H1 (cell line): Measurements from ENCODE around the gene FITM1. TPM values are rescaled to one million over a fixed set of nuclear protein-coding genes. Genes with fewer than 3 reads are reported as not detected.
A peak's percentile ranks its signal among the peaks of the same experiment; 100 is the strongest.

Experiments
- CTCF ChIA-PET: fragments of 300-600 bp; sonication (Branson Sonifier 250); formaldehyde crosslinking; loops from one replicate; lab custom pipeline; 2021; ENCODE audit not compliant: partially characterized antibody; lab: Charles Lee
- POLR2A ChIA-PET: fragments of 300-600 bp; sonication (Branson Sonifier 250); formaldehyde crosslinking; loops from one replicate; lab custom pipeline; 2021; ENCODE audit warnings: inconsistent platforms; ENCODE audit not compliant: partially characterized antibody; lab: Charles Lee
- DNase-seq, 2 experiments: peaks; one replicate each; pipeline versions ENCODE4 v3.0.0 to v3.0.0-alpha.2; 2010 to 2022; ENCODE audit warnings: low spot score in 2 of 2, low read depth in 1 of 2, mixed read lengths in 1 of 2
- FAIRE-seq: peaks from 2 replicates; lab custom pipeline; 2011; peaks lifted over from hg19 to GRCh38; lab: Jason Lieb, UNC
- H2AFZ ChIP-seq: 2 replicates; pipeline ENCODE4 v1.8.1; 2012; ENCODE audit warnings: low read length, inconsistent platforms
- H2AK5ac ChIP-seq: 2 replicates; pipeline ENCODE4 v1.6.1; 2013; ENCODE audit warnings: low read depth, low read length
- H2BK120ac ChIP-seq: replicated peaks from 2 replicates; pipeline ENCODE3; 2013; ENCODE audit warnings: low read depth, low read length, inconsistent platforms
- H2BK12ac ChIP-seq: 2 replicates; pipeline ENCODE4 v1.6.1; 2013; ENCODE audit warnings: low read depth, low read length
- H2BK15ac ChIP-seq: 2 replicates; pipeline ENCODE4 v1.6.1; 2013; ENCODE audit warnings: low read length
- H2BK20ac ChIP-seq: 2 replicates; pipeline ENCODE4 v1.6.1; 2013; ENCODE audit warnings: low read length
- H2BK5ac ChIP-seq: 2 replicates; pipeline ENCODE4 v1.6.1; 2013; ENCODE audit warnings: low read depth, low read length
- H3K14ac ChIP-seq: 2 replicates; pipeline ENCODE4 v1.6.1; 2013; ENCODE audit warnings: inconsistent platforms; ENCODE audit not compliant: insufficient read length
- H3K18ac ChIP-seq: 2 replicates; pipeline ENCODE4 v1.6.1; 2013; ENCODE audit warnings: low read length; ENCODE audit errors: extremely low read depth
- H3K23ac ChIP-seq: 2 replicates; pipeline ENCODE4 v1.6.1; 2013; ENCODE audit warnings: inconsistent platforms; ENCODE audit not compliant: insufficient read length
- H3K23me2 ChIP-seq: 2 replicates; pipeline ENCODE4 v1.6.1; 2013; ENCODE audit warnings: low read depth, low read length
- H3K27ac ChIP-seq: 2 replicates; pipeline ENCODE4 v1.6.1; 2011; ENCODE audit warnings: low read depth, low read length, inconsistent platforms
- H3K27me3 ChIP-seq, 4 experiments: replicated peaks in 1 of 4; 1 replicate in 1 of 4; 2 replicates in 3 of 4; pipeline versions ENCODE4 v1.6.1 to v1.8.1; 2011 to 2013; ENCODE audit warnings: low read length in 3 of 4, mild to moderate bottlenecking in 3 of 4, inconsistent platforms in 2 of 4, mixed read lengths in 2 of 4, moderate library complexity in 1 of 4; ENCODE audit not compliant: control insufficient read depth in 3 of 4, insufficient read depth in 3 of 4; ENCODE audit errors: extremely low read depth in 1 of 4
- H3K36me3 ChIP-seq, 4 experiments: 2 replicates each; pipeline versions ENCODE4 v1.6.1 to v1.8.1; 2011 to 2013; ENCODE audit warnings: mild to moderate bottlenecking in 4 of 4, low read length in 3 of 4, moderate library complexity in 2 of 4, control low read depth in 1 of 4, inconsistent platforms in 1 of 4; ENCODE audit not compliant: insufficient read depth in 4 of 4, control insufficient read depth in 2 of 4
- H3K4ac ChIP-seq: replicated peaks from 2 replicates; pipeline ENCODE3; 2013; ENCODE audit warnings: low read length, low read depth, mixed read lengths, inconsistent platforms; ENCODE audit not compliant: insufficient read length
- H3K4me1 ChIP-seq, 4 experiments: replicated peaks in 1 of 4; 1 replicate in 1 of 4; 2 replicates in 3 of 4; pipeline versions ENCODE4 v1.6.1 to v1.8.1; 2011 to 2013; ENCODE audit warnings: low read length in 3 of 4, inconsistent platforms in 2 of 4, mixed read lengths in 1 of 4; ENCODE audit not compliant: insufficient read depth in 4 of 4, control insufficient read depth in 3 of 4
- H3K4me2 ChIP-seq, 2 experiments: 2 replicates each; pipeline versions ENCODE4 v1.6.1 to v1.8.1; 2011 to 2013; ENCODE audit warnings: low read depth in 2 of 2, low read length in 2 of 2, control low read depth in 1 of 2, inconsistent platforms in 1 of 2, mild to moderate bottlenecking in 1 of 2; ENCODE audit not compliant: insufficient read depth in 1 of 2
- H3K4me3 ChIP-seq, 4 experiments: fragments of 200-600, 300-600 bp in 1 of 4; sonication (generic), shearing (Covaris generic), sonication (Bioruptor Twin) in 1 of 4; 2 replicates each; pipeline versions ENCODE4 v1.5.1 to v1.8.1; 2011 to 2016; ENCODE audit warnings: low read length in 4 of 4, low read depth in 3 of 4, control low read depth in 2 of 4, inconsistent platforms in 2 of 4, mild to moderate bottlenecking in 2 of 4, mixed read lengths in 1 of 4, moderate library complexity in 1 of 4; ENCODE audit not compliant: insufficient read depth in 2 of 4; ENCODE audit errors: extremely low read depth in 1 of 4
- H3K56ac ChIP-seq: replicated peaks from 2 replicates; pipeline ENCODE3; 2013; ENCODE audit warnings: low read depth, mild to moderate bottlenecking, mixed read lengths, low read length, inconsistent platforms; ENCODE audit not compliant: insufficient read length
- H3K79me1 ChIP-seq: 2 replicates; pipeline ENCODE4 v1.6.1; 2013; ENCODE audit warnings: low read depth, low read length, control low read depth
- H3K79me2 ChIP-seq, 2 experiments: 2 replicates each; pipeline versions ENCODE4 v1.6.1 to v1.8.1; 2012 to 2013; ENCODE audit warnings: low read length in 2 of 2, mild to moderate bottlenecking in 2 of 2, inconsistent platforms in 1 of 2; ENCODE audit not compliant: insufficient read depth in 2 of 2, control insufficient read depth in 1 of 2
- H3K9ac ChIP-seq, 4 experiments: replicated peaks in 1 of 4; 1 replicate in 1 of 4; 2 replicates in 3 of 4; pipeline versions ENCODE4 v1.6.1 to v1.8.1; 2011 to 2013; ENCODE audit warnings: low read depth in 3 of 4, low read length in 3 of 4, control low read depth in 2 of 4, mild to moderate bottlenecking in 2 of 4, moderate library complexity in 2 of 4, inconsistent platforms in 1 of 4; ENCODE audit errors: extremely low read depth in 1 of 4
- H3K9me3 ChIP-seq, 2 experiments: 2 replicates each; pipeline versions ENCODE4 v1.6.1 to v1.8.1; 2012 to 2013; ENCODE audit warnings: mild to moderate bottlenecking in 2 of 2, moderate library complexity in 2 of 2, control low read depth in 1 of 2, inconsistent platforms in 1 of 2, low read depth in 1 of 2, low read length in 1 of 2, mixed read lengths in 1 of 2; ENCODE audit not compliant: insufficient read depth in 2 of 2
- H4K20me1 ChIP-seq, 2 experiments: replicated peaks in 1 of 2; 2 replicates each; pipeline versions ENCODE3 to v1.8.1; 2011 to 2013; ENCODE audit warnings: inconsistent platforms in 2 of 2, low read length in 2 of 2, mild to moderate bottlenecking in 1 of 2; ENCODE audit not compliant: insufficient read depth in 2 of 2, control insufficient read depth in 1 of 2
- H4K5ac ChIP-seq: 2 replicates; pipeline ENCODE4 v1.6.1; 2013; ENCODE audit warnings: low read length, low read depth, mixed read lengths, inconsistent platforms; ENCODE audit not compliant: insufficient read length
- H4K8ac ChIP-seq: 2 replicates; pipeline ENCODE4 v1.8.0; 2013; ENCODE audit warnings: mild to moderate bottlenecking, moderate library complexity, low read length, inconsistent platforms; ENCODE audit not compliant: insufficient read depth; ENCODE audit errors: extremely low read depth
- H4K91ac ChIP-seq: replicated peaks from 2 replicates; pipeline ENCODE3; 2013; ENCODE audit warnings: low read length, mixed read lengths, inconsistent platforms; ENCODE audit not compliant: insufficient read length
- CHD2 ChIP-seq: IDR thresholded peaks from 2 replicates; pipeline ENCODE4 v1.6.1; 2012; ENCODE audit warnings: low read length, improper control_type of control experiment
- EZH2 ChIP-seq: fragments of 200-600 bp; sonication (generic); IDR thresholded peaks from 2 replicates; pipeline ENCODE4 v1.7.1; 2012; ENCODE audit warnings: low read depth, mild to moderate bottlenecking, moderate library complexity, low read length, inconsistent platforms; ENCODE audit not compliant: severe bottlenecking
- MAFK ChIP-seq: IDR thresholded peaks from 2 replicates; pipeline ENCODE4 v1.6.1; 2012; ENCODE audit warnings: low read depth, mild to moderate bottlenecking, improper control_type of control experiment, low read length
- SP1 ChIP-seq: IDR thresholded peaks from 2 replicates; pipeline ENCODE4 v1.6.1; 2011; ENCODE audit warnings: low read depth, low read length
- TAF7 ChIP-seq: optimal IDR thresholded peaks from 2 replicates; pipeline ENCODE3; 2011; ENCODE audit warnings: low read depth, mild to moderate bottlenecking, inconsistent platforms, low read length, moderate library complexity, borderline replicate concordance
- YY1 ChIP-seq: IDR thresholded peaks from 2 replicates; pipeline ENCODE4 v1.6.1; 2011; ENCODE audit warnings: low read depth, mild to moderate bottlenecking, low read length
- WGBS, 2 experiments: shearing (Covaris generic) in 1 of 2; methylation state at CpG; one replicate each; pipeline versions ENCODE4 v1.1.6 to v1.1.7; 2013 to 2015; ENCODE audit warnings: low lambda C conversion rate in 2 of 2, mixed read lengths in 2 of 2, inconsistent platforms in 1 of 2, low coverage in 1 of 2, missing lambda C conversion rate in 1 of 2; ENCODE audit not compliant: insufficient replicate concordance in 2 of 2, insufficient coverage in 1 of 2, insufficient read length in 1 of 2; ENCODE audit errors: extremely low coverage in 1 of 2, missing lambda C conversion rate in 1 of 2; 5-methylcytosine and 5-hydroxymethylcytosine counted together
- polyA plus RNA-seq, 7 experiments: library from polyadenylated mRNA; depleted of rRNA in 3 of 7; stranded (reverse) in 5 of 7; unstranded in 2 of 7; fragments of >200 nt in 5 of 7; fragments of 200-250 nt in 2 of 7; gene quantifications; 1 replicate in 5 of 7; 2 replicates in 1 of 7; 4 replicates in 1 of 7; pipeline versions ENCODE4 v1.2.1 to v1.2.3, GENCODE V29; 2011 to 2013; ENCODE audit warnings: missing spikeins in 2 of 7, mixed read lengths in 2 of 7
- total RNA-seq: library from RNA; stranded (reverse); fragmentation: NEBNext Ultra II Directional; extraction: Animal tissue kit (Norgen Biotek cat#: 25700); gene quantifications from 2 replicates; pipeline ENCODE4 v1.2.1, GENCODE V29; 2021
- TF ChIP-seq, protein P1 (sequence below), 3 experiments: IDR thresholded peaks; 1 replicate in 2 of 3; 2 replicates in 1 of 3; pipeline versions ENCODE4 v1.5.1 to v1.6.1; 2011; ENCODE audit warnings: low read length in 3 of 3, mild to moderate bottlenecking in 3 of 3, inconsistent platforms in 2 of 3, low read depth in 1 of 3, moderate library complexity in 1 of 3; ENCODE audit not compliant: insufficient read depth in 1 of 3; ENCODE audit errors: control extremely low read depth in 1 of 3

Gene FITM1
- total and polyA plus RNA-seq, 2 of the 8 experiments (the other 6 are each of a cell fraction or from before 2014, with no cell fraction given): 0.53 to 0.76 TPM

DNA sequence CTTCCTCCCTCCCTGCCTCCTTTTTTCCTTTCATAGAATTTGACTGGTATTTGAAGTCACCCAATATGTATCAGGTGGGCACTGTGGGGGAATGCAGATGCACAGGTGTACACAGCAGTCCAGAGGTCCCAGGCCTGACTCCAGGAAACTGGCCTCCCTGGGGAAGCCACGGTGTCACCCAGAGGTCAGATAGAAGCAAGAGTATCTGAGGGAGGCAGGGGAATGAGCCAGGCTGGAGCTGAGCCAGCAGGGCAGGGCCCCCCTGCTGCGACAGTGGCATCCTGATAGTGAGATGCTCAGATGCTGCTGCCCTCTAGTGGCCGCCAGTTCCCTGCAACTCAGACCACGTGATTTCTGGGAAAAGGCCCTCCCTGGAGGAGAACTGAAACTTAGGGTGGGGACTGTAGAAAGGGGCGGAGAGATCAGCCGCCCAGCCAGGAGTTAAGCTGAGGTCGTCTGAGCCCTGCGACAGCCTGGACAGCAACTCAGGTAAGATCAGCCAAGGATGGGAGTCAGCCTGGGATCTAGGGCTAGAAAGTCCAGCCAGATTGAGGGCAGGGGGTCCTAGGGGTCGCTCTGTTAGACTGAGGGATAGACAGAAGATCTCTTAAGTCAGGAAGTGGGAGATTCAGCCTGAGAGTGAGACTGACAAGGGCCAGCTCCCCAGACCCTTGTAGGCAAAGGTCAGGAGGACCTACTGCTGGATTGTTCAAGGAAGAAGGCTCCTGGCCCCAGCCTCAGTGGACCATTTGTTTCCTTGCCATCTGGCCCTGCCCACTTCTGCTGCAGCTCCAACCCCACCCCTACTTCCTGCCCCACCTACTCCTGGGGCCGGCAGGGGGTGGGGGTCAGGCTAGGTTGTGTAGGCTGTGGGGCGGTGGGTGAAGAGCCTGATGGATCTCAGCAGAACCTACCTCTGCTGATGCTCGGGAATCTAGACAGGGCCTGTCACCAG lies 30.7 kb downstream of the FITM1 start, which contains the start of gene IRF9:
Gene IRF9 (plus strand): TSS at position 416 of the 955 bp plus-strand sequence. CDS start 880 bp downstream, outside the sequence.
- Histone ChIP-seq H3K4me1 (peaks cover 0 to 10% (median 2%) of the 10 kb centered on the region in 4 experiments; a peak in 3 of 7 replicates), H4K91ac (no peak within 1 kb of the TSS), H3K23me2 (0 out of 2 replicates have a peak, but pooled peaks cover 2% of the 10 kb centered on the region), H3K27me3 (no peaks in the 10 kb centered on the region), H2BK120ac (no peak within 1 kb of the TSS), H3K27ac (peak within 1 kb of the TSS; percentile 55; the same call in 1 of the 2 replicates), H3K56ac (no peak within 1 kb of the TSS), H2BK5ac (peak within 1 kb of the TSS; percentile 42; the same call in 1 of the 2 replicates), H2AK5ac (no peak within 1 kb of the TSS), H3K79me1 (no peaks in the 10 kb centered on the region), H3K4ac (no peak within 1 kb of the TSS), H3K9ac (no peak within 1 kb of the TSS; a peak in 2 of 7 replicates), H4K8ac (0 out of 2 replicates have a peak within 1 kb of the TSS, but pooled peaks have one; percentile 3), H3K23ac (no peak within 1 kb of the TSS), H3K79me2 (no peaks in the 10 kb centered on the region), H3K36me3 (peaks cover 16 to 41% (median 30%) of the 10 kb centered on the region in 4 experiments), H2AFZ (no peak within 1 kb of the TSS), H3K4me2 (peak within 1 kb of the TSS; percentile 28 to 80), H3K9me3 (no peaks in the 10 kb centered on the region), H2BK20ac (no peak within 1 kb of the TSS), H2BK15ac (0 out of 2 replicates have a peak within 1 kb of the TSS, but pooled peaks have one; percentile 3), H4K5ac (no peak within 1 kb of the TSS), H3K14ac (no peak within 1 kb of the TSS), H2BK12ac (0 out of 2 replicates have a peak within 1 kb of the TSS, but pooled peaks have one; percentile 23), H3K18ac (no peak within 1 kb of the TSS; the same call in 1 of the 2 replicates), H4K20me1 (peaks cover 2 to 19% of the 10 kb centered on the region in 2 experiments), H3K4me3 (peak within 1 kb of the TSS; percentile 6 to 52 (median 20); a peak in 5 of 8 replicates)
- WGBS, 2 experiments: 16% methylated on average over 12 of the region's 12 CpGs; no CpG with 5 or more reads in 1 of the 2 experiments
- DNase-seq: peak; percentile 94 to 100
- peak; percentile 7 for FAIRE-seq
- POLR2A ChIA-PET: interaction anchor here (0.7 to 7.6 kb wide), 29 partner anchors 9 to 158 kb away, joined by 3 to 93 read pairs (median 5); partner anchors contain the start of genes CHMP4A, DCAF11, DHRS1 and EMC9
- CTCF ChIA-PET: interaction anchor here (0.7 to 3.3 kb wide), 40 partner anchors 8 to 129 kb away, joined by 3 to 26 read pairs (median 4); partner anchors contain the start of genes DCAF11, IPO4, NRL and PSME1
- TF ChIP-seq, protein P1, sequence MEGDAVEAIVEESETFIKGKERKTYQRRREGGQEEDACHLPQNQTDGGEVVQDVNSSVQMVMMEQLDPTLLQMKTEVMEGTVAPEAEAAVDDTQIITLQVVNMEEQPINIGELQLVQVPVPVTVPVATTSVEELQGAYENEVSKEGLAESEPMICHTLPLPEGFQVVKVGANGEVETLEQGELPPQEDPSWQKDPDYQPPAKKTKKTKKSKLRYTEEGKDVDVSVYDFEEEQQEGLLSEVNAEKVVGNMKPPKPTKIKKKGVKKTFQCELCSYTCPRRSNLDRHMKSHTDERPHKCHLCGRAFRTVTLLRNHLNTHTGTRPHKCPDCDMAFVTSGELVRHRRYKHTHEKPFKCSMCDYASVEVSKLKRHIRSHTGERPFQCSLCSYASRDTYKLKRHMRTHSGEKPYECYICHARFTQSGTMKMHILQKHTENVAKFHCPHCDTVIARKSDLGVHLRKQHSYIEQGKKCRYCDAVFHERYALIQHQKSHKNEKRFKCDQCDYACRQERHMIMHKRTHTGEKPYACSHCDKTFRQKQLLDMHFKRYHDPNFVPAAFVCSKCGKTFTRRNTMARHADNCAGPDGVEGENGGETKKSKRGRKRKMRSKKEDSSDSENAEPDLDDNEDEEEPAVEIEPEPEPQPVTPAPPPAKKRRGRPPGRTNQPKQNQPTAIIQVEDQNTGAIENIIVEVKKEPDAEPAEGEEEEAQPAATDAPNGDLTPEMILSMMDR (IDR thresholded peaks at IDR 0.05; ENCODE audit: control extremely low read depth in 1 of 3, insufficient read depth in 1 of 3, low read depth in 1 of 3, low read length in 3 of 3): peak; percentile 85 to 97 (median 95)
- peak; percentile 41 for TF ChIP-seq TAF7
- TF ChIP-seq MAFK: no peak
- peak; percentile 40; the same call in 1 of the 2 replicates for TF ChIP-seq CHD2
- 0 out of 2 replicates have a peak, but pooled peaks have one; percentile 33 for TF ChIP-seq YY1
- TF ChIP-seq SP1: peak; percentile 44; the same call in 1 of the 2 replicates
- TF ChIP-seq EZH2: no peak
